ENCODE measurements around the gene RPL39L.

DNA sequence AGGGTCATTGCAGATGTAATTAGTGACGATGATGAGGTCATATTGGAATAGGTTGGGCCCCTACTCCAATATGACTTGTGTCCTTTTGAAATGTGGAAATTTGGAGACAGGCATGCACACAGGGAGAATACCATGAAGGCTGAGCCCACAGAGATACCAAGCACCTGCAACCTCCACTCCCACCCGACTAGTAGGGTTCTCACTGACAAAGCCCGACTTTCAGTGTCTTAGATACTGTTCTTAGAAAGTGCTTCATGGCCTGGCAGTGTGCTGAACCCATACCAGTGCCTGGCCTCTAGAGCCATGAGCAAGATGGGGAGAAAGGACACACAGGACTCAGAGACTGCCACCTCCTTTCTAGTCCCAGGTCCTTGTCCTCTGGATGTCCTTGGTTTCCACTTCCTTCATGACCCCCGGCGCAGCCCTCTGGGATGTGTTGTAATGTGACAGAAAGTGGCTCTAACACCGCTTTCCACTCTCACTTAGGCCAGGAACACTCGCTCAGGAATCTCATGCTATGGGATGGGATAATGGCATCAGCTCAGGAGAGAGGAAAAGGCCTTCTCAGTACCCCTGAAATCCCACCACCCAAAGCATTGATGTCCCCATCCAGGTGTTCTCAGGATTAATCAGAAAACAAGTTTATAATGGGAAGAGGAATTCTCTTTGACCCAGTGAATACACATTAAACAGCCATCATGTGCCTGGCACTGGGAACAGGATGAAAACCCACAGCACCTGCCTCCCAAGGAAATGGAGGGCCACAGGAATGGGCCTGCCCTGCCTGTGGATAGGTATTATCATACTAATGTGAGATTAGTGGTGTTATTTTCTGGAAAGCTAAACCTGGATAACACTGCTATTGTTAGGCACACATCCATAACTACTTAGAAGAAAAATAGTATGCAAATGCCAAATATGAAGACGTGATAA lies 59.9 kb downstream of the RPL39L start:
- no peak for TF ChIP-seq CTCF (conservative IDR thresholded peaks at IDR 0.05)
- no peak for TF ChIP-seq ZFX (IDR thresholded peaks at IDR 0.05)

All from C4-2B (cell line).